HepG2 (cell line): ENCODE results near the gene RSAD1. TPM values are rescaled to one million over a fixed set of nuclear protein-coding genes. Genes with fewer than 3 reads are reported as not detected.

Source experiments
- ATAC-seq: fragments of 200-7000 bp; cut with Tn5 transposase; 3 replicates; pipeline ENCODE4 v1.9.1; 2020; ENCODE audit warnings: mild to moderate bottlenecking, moderate library complexity
- BruUV-seq: library from RNA; stranded (reverse); fragments of 400-500 nt; replicated peaks from 2 replicates; lab custom pipeline; 2021; lab: Mats Ljungman, UMichigan
- CTCF ChIA-PET: fragments of 300-600 bp; formaldehyde crosslinking; extraction: SDS; loops from one replicate; lab custom pipeline; 2021; ENCODE audit warnings: low total read pairs, inconsistent platforms, low intra/inter-chr PET ratio; lab: Yijun Ruan, JAX
- POLR2A ChIA-PET: fragments of 350-600 bp; sonication (Branson Sonifier 250); formaldehyde crosslinking; loops from one replicate; lab custom pipeline; 2020; ENCODE audit warnings: antibody characterized with exemption, inconsistent platforms; lab: Yijun Ruan, JAX
- DNase-seq: peaks from one replicate; pipeline ENCODE4 v3.0.0-alpha.2; 2015; ENCODE audit warnings: low spot score
- FAIRE-seq: peaks from 3 replicates; lab custom pipeline; 2011; peaks lifted over from hg19 to GRCh38; lab: Jason Lieb, UNC
- H2AFZ ChIP-seq: one replicate; pipeline ENCODE4 v1.6.1; 2011; ENCODE audit warnings: low read length, inconsistent platforms
- H3K27ac ChIP-seq: fragments of 300-600 bp; 3 replicates; pipeline ENCODE4 v1.8.0; 2011; ENCODE audit warnings: mixed run types, mild to moderate bottlenecking, mixed read lengths, low read length, inconsistent platforms; ENCODE audit not compliant: insufficient read depth; ENCODE audit errors: extremely low read length
- H3K27me3 ChIP-seq, 2 experiments: fragments of 200-600 bp in 1 of 2; 2 replicates in 1 of 2; 3 replicates in 1 of 2; pipeline versions ENCODE4 v1.6.0 to v1.8.0; 2011; ENCODE audit warnings: low read length in 2 of 2, mild to moderate bottlenecking in 2 of 2, moderate library complexity in 2 of 2, inconsistent platforms in 1 of 2; ENCODE audit not compliant: insufficient read depth in 2 of 2, control insufficient read depth in 1 of 2
- H3K36me3 ChIP-seq, 2 experiments: fragments of 200-600 bp in 1 of 2; replicated peaks in 1 of 2; 2 replicates in 1 of 2; 3 replicates in 1 of 2; pipeline versions ENCODE4 v1.5.1 to v1.8.0; 2011; ENCODE audit warnings: low read length in 2 of 2, inconsistent platforms in 1 of 2; ENCODE audit not compliant: insufficient read depth in 2 of 2, control insufficient read depth in 1 of 2
- H3K4me1 ChIP-seq: 2 replicates; pipeline ENCODE4 v1.5.1; 2012; ENCODE audit warnings: low read length, inconsistent platforms; ENCODE audit not compliant: insufficient read depth
- H3K4me2 ChIP-seq: 2 replicates; pipeline ENCODE4 v1.6.0; 2011; ENCODE audit warnings: low read depth, low read length, inconsistent platforms
- H3K4me3 ChIP-seq, 3 experiments: fragments of 200-600 bp in 1 of 3; sonication (generic), shearing (Covaris generic) in 1 of 3; replicated peaks in 1 of 3; 2 replicates each; pipeline ENCODE4 v1.5.1; 2011 to 2016; ENCODE audit warnings: low read length in 3 of 3, inconsistent platforms in 2 of 3, low read depth in 2 of 3, mild to moderate bottlenecking in 2 of 3, control low read depth in 1 of 3, mixed read lengths in 1 of 3; ENCODE audit not compliant: insufficient read depth in 1 of 3
- H3K79me2 ChIP-seq: one replicate; pipeline ENCODE4 v1.6.1; 2011; ENCODE audit warnings: low read length, inconsistent platforms; ENCODE audit not compliant: insufficient read depth
- H3K9ac ChIP-seq: 2 replicates; pipeline ENCODE4 v1.6.0; 2011; ENCODE audit warnings: mild to moderate bottlenecking, low read depth, low read length, inconsistent platforms; ENCODE audit not compliant: insufficient read depth
- H3K9me3 ChIP-seq: 2 replicates; pipeline ENCODE4 v1.5.1; 2012; ENCODE audit warnings: mild to moderate bottlenecking, low read length
- H4K20me1 ChIP-seq: 2 replicates; pipeline ENCODE4 v1.6.0; 2011; ENCODE audit warnings: inconsistent platforms, mild to moderate bottlenecking, low read length, moderate library complexity; ENCODE audit not compliant: insufficient read depth
- CBX2 ChIP-seq, 2 experiments: fragments of 200-600 bp in 1 of 2; sonication (generic); formaldehyde crosslinking in 1 of 2; IDR thresholded peaks; 2 replicates each; pipeline versions ENCODE4 v1.7.0 to v1.8.1; 2018 to 2022; ENCODE audit warnings: low read depth in 2 of 2, low read length in 1 of 2, mild to moderate bottlenecking in 1 of 2, missing genetic modification reagents in 1 of 2
- CEBPB ChIP-seq: IDR thresholded peaks from 2 replicates; pipeline ENCODE4 v1.6.1; 2011; ENCODE audit warnings: low read depth, low read length, improper control_type of control experiment, borderline replicate concordance
- GABPB1 ChIP-seq: IDR thresholded peaks from 2 replicates; pipeline ENCODE4 v1.6.1; 2016; ENCODE audit warnings: mild to moderate bottlenecking, missing genetic modification reagents, moderate library complexity, missing compliant biosample characterization
- IKZF1 ChIP-seq: fragments of 450-650 bp; IDR thresholded peaks from 2 replicates; pipeline ENCODE4 v1.7.1; 2016
- KLF11 ChIP-seq: IDR thresholded peaks from 2 replicates; pipeline ENCODE4 v1.6.1; 2016; ENCODE audit warnings: missing compliant biosample characterization
- MIER3 ChIP-seq: IDR thresholded peaks from 2 replicates; pipeline ENCODE4 v1.6.1; 2016; ENCODE audit warnings: missing compliant biosample characterization, borderline replicate concordance
- MXD4 ChIP-seq: IDR thresholded peaks from 2 replicates; pipeline ENCODE4 v1.6.1; 2016; ENCODE audit warnings: mild to moderate bottlenecking, missing biosample characterization, missing genetic modification reagents
- NFE2 ChIP-seq: sonication (generic); formaldehyde crosslinking; IDR thresholded peaks from 2 replicates; pipeline ENCODE4 v1.4.0; 2020; ENCODE audit warnings: missing genetic modification reagents
- POGZ ChIP-seq: sonication (generic); formaldehyde crosslinking; IDR thresholded peaks from 2 replicates; pipeline ENCODE4 v1.4.0; 2020; ENCODE audit warnings: mild to moderate bottlenecking, missing genetic modification reagents
- ZNF256 ChIP-seq: sonication (generic); formaldehyde crosslinking; conservative IDR thresholded peaks from 2 replicates; pipeline ENCODE4 v1.4.0; 2020; ENCODE audit warnings: missing genetic modification reagents
- ZNF292 ChIP-seq: sonication (generic); formaldehyde crosslinking; IDR thresholded peaks from 2 replicates; pipeline ENCODE4 v1.8.1; 2022; ENCODE audit warnings: mild to moderate bottlenecking, low read depth, missing genetic modification reagents, borderline replicate concordance
- ZNF496 ChIP-seq: sonication (generic); formaldehyde crosslinking; IDR thresholded peaks from 2 replicates; pipeline ENCODE4 v1.8.1; 2023; ENCODE audit warnings: mild to moderate bottlenecking, moderate library complexity, missing genetic modification reagents; ENCODE audit not compliant: insufficient replicate concordance
- WGBS: methylation state at CpG from one replicate; pipeline ENCODE4 v1.1.6; 2017; ENCODE audit warnings: low lambda C conversion rate; 5-methylcytosine and 5-hydroxymethylcytosine counted together
- in situ Hi-C: cut with HindIII; loops from 2 replicates; pipeline ENCODE4 v1.10.0; 2017; ENCODE audit warnings: low pct_unique_long_range_greater_than_20kb; ENCODE audit not compliant: extremely low pct_ligation_motif_present
- intact Hi-C: fragments of 100-400 bp; cut with micrococcal nuclease; formaldehyde crosslinking; loops from one replicate; pipeline ENCODE4 v1.10.0; 2022; ENCODE audit not compliant: unreplicated experiment
- polyA plus RNA-seq, 8 experiments: library from polyadenylated mRNA; depleted of rRNA in 3 of 8; stranded (reverse) in 7 of 8; unstranded in 1 of 8; fragments of >200 nt; fragmentation: Illumina TruSeq in 4 of 8; extraction: Trizol in 4 of 8; gene quantifications; 2 replicates each; pipeline versions ENCODE4 v1.2.1 to v1.2.3, GENCODE V29; 2011 to 2016; ENCODE audit warnings: low read depth in 4 of 8, missing spikeins in 1 of 8, mixed read lengths in 1 of 8; ENCODE audit not compliant: insufficient read depth in 1 of 8
- total RNA-seq, 5 experiments: library from RNA; depleted of rRNA; stranded (reverse); fragments of >200 nt; fragmentation: Illumina TruSeq; extraction: Trizol; gene quantifications; 2 replicates each; pipeline ENCODE4 v1.2.3, GENCODE V29; 2016; ENCODE audit warnings: low read depth in 1 of 5
- TF ChIP-seq, protein P1 (sequence below): IDR thresholded peaks from 2 replicates; pipeline ENCODE4 v1.6.1; 2016; ENCODE audit warnings: low read depth, borderline replicate concordance

The RSAD1 gene
- total and polyA plus RNA-seq, 2 of the 13 experiments (the other 11 are each of a cell fraction or from before 2014, with no cell fraction given): 22.7 to 27.7 TPM

DNA sequence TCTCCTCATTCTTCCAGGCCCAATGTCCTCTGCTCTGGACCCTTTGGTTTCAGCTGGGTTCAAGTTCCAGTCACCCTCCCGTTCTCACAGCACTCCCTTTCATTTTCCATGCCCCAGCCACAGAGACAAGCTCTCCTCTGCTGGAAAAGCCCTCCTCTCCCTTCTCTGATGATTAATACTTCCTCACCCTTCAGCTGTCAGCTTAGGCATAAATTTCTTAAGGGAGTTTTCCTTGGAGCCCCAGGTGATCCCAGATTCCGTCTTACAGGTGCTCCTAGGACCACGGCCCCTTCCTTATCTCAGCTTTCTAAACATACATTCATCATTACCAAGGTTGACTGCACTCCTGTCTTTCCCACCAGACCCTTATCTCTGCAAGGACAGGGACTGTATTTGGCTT, 20.4 kb upstream of the RSAD1 start:
- CTCF ChIA-PET: no interaction called here
- Histone ChIP-seq H3K9me3 (no peaks in the 10 kb centered on the region), H3K4me1 (peaks cover 24% of the 10 kb centered on the region), H3K4me2 (peak overlapping the region; percentile 62), H2AFZ (no peak overlapping the region), H3K79me2 (no peaks in the 10 kb centered on the region), H3K27me3 (no peaks in the 10 kb centered on the region), H3K36me3 (peaks cover 10 to 24% of the 10 kb centered on the region in 2 experiments; a peak in 4 of 5 replicates), H3K4me3 (no peak overlapping the region), H3K27ac (peak overlapping the region; percentile 41)
- no TSS peak for BruUV-seq
- DNase-seq (no peak), ATAC-seq (no peak), FAIRE-seq (no peak)
- intact Hi-C loops: no loop called here
- POLR2A ChIA-PET: interaction anchor here (1.0 to 2.8 kb wide), 8 partner anchors 10 to 233 kb away, joined by 3 to 23 read pairs (median 10); partner anchors contain the start of genes ACSF2, CHAD and LRRC59
- 49% methylated on average over 3 of the region's 3 CpGs for WGBS
- in situ Hi-C loops: no loop called here
- TF ChIP-seq ZNF256: no peak
- TF ChIP-seq, all 625 proteins: peak for 0
- Histone ChIP-seq H3K9ac (0 out of 2 replicates have a peak overlapping the region, but pooled peaks have one; percentile 17), H4K20me1 (no peaks in the 10 kb centered on the region; the same call in 1 of the 2 replicates)

DNA sequence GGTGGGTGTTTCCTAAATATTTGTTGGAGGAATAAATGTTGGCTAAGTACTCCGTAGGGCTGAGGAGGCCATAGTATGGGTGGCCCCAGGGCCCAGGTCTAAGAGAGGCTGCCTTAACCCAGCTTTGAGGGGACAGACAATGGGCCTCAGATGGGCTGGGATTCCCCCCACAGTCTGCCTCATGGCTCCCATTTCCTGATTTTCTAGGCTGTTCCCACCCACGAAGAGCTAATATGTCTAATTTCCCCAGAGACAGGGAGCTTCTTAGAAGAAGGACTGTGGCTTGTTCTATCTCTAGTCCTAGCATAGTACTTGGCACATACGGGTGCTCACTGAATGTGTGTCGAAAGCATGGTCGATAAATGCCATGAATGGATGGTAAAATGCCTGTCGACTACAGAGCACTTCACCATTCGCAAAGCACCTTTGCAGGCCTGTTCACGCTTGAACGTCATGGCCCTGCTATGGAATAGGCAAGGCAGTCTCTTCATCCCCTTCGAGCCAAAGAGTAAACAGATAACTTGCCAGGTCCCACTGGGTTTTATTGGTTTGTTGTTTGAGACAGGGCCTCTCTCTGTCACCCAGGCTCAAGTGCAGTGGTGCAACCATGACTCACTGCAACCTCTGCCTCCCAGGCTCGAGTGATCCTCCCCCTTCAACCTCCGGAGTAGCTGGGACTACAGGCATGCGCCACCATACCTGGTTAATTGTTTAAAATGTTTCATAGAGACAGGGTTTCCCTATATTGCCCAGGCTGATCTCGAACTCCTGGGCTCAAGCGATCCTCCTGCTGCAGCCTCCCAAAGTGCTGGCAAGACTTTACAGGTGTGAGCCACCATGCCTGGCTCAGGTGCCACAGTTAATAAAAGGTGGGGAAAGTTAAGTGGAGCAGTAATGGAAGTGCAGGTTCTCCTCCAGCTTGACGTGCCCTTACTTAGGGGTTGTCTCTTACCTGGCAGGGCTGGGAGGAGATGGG, 19.7 kb upstream of the RSAD1 start:
- Histone ChIP-seq H3K27ac (peak overlapping the region; percentile 41), H3K9me3 (no peaks in the 10 kb centered on the region), H3K4me1 (peaks cover 24% of the 10 kb centered on the region), H3K79me2 (no peaks in the 10 kb centered on the region), H3K4me2 (peak overlapping the region; percentile 62), H3K9ac (peak overlapping the region; percentile 17; the same call in 1 of the 2 replicates), H3K36me3 (peaks cover 10 to 24% of the 10 kb centered on the region in 2 experiments; a peak in 4 of 5 replicates), H2AFZ (no peak overlapping the region), H4K20me1 (no peaks in the 10 kb centered on the region; the same call in 1 of the 2 replicates), H3K27me3 (no peaks in the 10 kb centered on the region), H3K4me3 (peak overlapping the region in 1 of 3 experiments; percentile 18; a peak in 1 of 6 replicates)
- intact Hi-C loops: loop anchor here (1.0 kb wide), 1 partner anchor 63 kb away; no protein-coding TSS in a partner anchor
- in situ Hi-C loops: no loop called here
- FAIRE-seq (peak; percentile 96), ATAC-seq (peak; percentile 89), DNase-seq (peak; percentile 95)
- POLR2A ChIA-PET: interaction anchor here (0.7 to 2.8 kb wide), 11 partner anchors 9 to 233 kb away, joined by 3 to 23 read pairs (median 6); partner anchors contain the start of genes ACSF2, CHAD and LRRC59
- no TSS peak for BruUV-seq
- CTCF ChIA-PET: no interaction called here
- WGBS: 21% methylated on average over 15 of the region's 16 CpGs
- peak; percentile 58; the same call in 1 of the 2 replicates for TF ChIP-seq POGZ
- peak; percentile 92 for TF ChIP-seq CEBPB
- TF ChIP-seq IKZF1: no peak
- TF ChIP-seq ZNF292 (CRISPR knock-in tag): peak; percentile 66; the same call in 1 of the 2 replicates
- TF ChIP-seq, protein P1, sequence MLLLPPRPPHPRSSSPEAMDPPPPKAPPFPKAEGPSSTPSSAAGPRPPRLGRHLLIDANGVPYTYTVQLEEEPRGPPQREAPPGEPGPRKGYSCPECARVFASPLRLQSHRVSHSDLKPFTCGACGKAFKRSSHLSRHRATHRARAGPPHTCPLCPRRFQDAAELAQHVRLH (CRISPR knock-in tag): peak; percentile 86
- peak; percentile 91; the same call in 1 of the 2 replicates for TF ChIP-seq MIER3
- no peak for TF ChIP-seq CBX2 (IDR thresholded peaks at IDR 0.05; ENCODE audit: low read depth, low read length)
- TF ChIP-seq CBX2 (CRISPR knock-in tag; IDR thresholded peaks at IDR 0.05; ENCODE audit: low read depth): no peak
- TF ChIP-seq MXD4: no peak
- TF ChIP-seq NFE2 (CRISPR knock-in tag): no peak
- TF ChIP-seq GABPB1 (CRISPR knock-in tag): peak; percentile 32; the same call in 1 of the 2 replicates
- TF ChIP-seq KLF11 (CRISPR knock-in tag): 0 out of 2 replicates have a peak, but pooled peaks have one; percentile 21
- TF ChIP-seq ZNF496 (CRISPR knock-in tag): no peak
